Activated CD8-positive, alpha-beta memory T cell treated with anti-CD3 and anti-CD28 coated beads, Interleukin-2, amount 50 U/mL, for 48 hours (primary cell): ENCODE measurements around the gene KCNJ9.

Experiments used
- DNase-seq: peaks from one replicate; pipeline ENCODE4 v3.0.0-alpha.2; 2020

Gene KCNJ9

GRCh38 chr1:160066829-160067745 is 14.3 kb upstream of the KCNJ9 start:
- no peak for DNase-seq

GRCh38 chr1:160068225-160068624 is 13.1 kb upstream of the KCNJ9 start:
- DNase-seq, result no peak

GRCh38 chr1:160069460-160070231 is 11.7 kb upstream of the KCNJ9 start, which contains the start of gene KCNJ10:
Gene KCNJ10 (minus strand): TSS chr1:160070160. CDS start chr1:160042532, 27,628 bp downstream.
- no peak for DNase-seq

GRCh38 chr1:160070243-160071163 is 10.8 kb upstream of the KCNJ9 start:
- DNase-seq, result peak; percentile 83

- DNase-seq, result no peak
These were observed 10.0 kb upstream of the KCNJ9 start for GRCh38 chr1:160071289-160071688.

- DNase-seq, result no peak
These were observed 6.5 kb upstream of the KCNJ9 start for GRCh38 chr1:160074865-160075264.

GRCh38 chr1:160075836-160076235 is 5.5 kb upstream of the KCNJ9 start:
- DNase-seq, result no peak

GRCh38 chr1:160076295-160076694 is 5.0 kb upstream of the KCNJ9 start:
- no peak for DNase-seq

- no peak for DNase-seq
These were observed 3.9 kb upstream of the KCNJ9 start for GRCh38 chr1:160077486-160077885.

GRCh38 chr1:160078512-160079195 is 2.7 kb upstream of the KCNJ9 start:
- peak; percentile 86 for DNase-seq

GRCh38 chr1:160079448-160079847 is 1.9 kb upstream of the KCNJ9 start:
- no peak for DNase-seq

- no peak for DNase-seq
These were observed 797 bp upstream of the KCNJ9 start for GRCh38 chr1:160080381-160081100.

- DNase-seq, result no peak
These were observed 1.1 kb downstream of the KCNJ9 start for GRCh38 chr1:160082487-160082886.

GRCh38 chr1:160082926-160083325 is 1.6 kb downstream of the KCNJ9 start:
- no peak for DNase-seq

- DNase-seq, result peak; percentile 83
These were observed 2.8 kb downstream of the KCNJ9 start for GRCh38 chr1:160083968-160084770.

- DNase-seq, result no peak
These were observed 3.5 kb downstream of the KCNJ9 start for GRCh38 chr1:160084771-160085321.

GRCh38 chr1:160085686-160086455 is 4.5 kb downstream of the KCNJ9 start:
- peak; percentile 93 for DNase-seq

GRCh38 chr1:160086456-160086892 is 5.1 kb downstream of the KCNJ9 start:
- no peak for DNase-seq

GRCh38 chr1:160087118-160087662 is 5.9 kb downstream of the KCNJ9 start:
- no peak for DNase-seq
